Erythroblast (primary cell): ENCODE data around the gene RANBP17.
"Not testable (repeated sequence)": the region's sequence is repeated elsewhere in the genome, so short reads cannot be mapped to it uniquely, and the experiment has no call there.

Source experiments
- GATA1 ChIP-seq: IDR thresholded peaks from 2 replicates; pipeline ENCODE4 v1.6.1; 2011; ENCODE audit warnings: low read depth, mild to moderate bottlenecking, control low read depth, low read length, moderate library complexity
- POLR2A ChIP-seq: IDR thresholded peaks from 2 replicates; pipeline ENCODE4 v1.6.1; 2011; ENCODE audit warnings: mild to moderate bottlenecking, low read length

GRCh38 chr5:171041893-171042292 lies 180.1 kb downstream of the RANBP17 start:
- not testable (repeated sequence) for TF ChIP-seq POLR2A, GATA1
